GM12891 (cell line): Measurements from ENCODE around the gene XPO1. TPM values are rescaled to one million over a fixed set of nuclear protein-coding genes. Genes with fewer than 3 reads are reported as not detected.
"Not testable (repeated sequence)": the region's sequence is repeated elsewhere in the genome, so short reads cannot be mapped to it uniquely, and the experiment has no call there.

Experiments used
- DNase-seq: peaks from one replicate; pipeline ENCODE4 v3.0.0; 2011; ENCODE audit warnings: low spot score; ENCODE audit not compliant: insufficient read length
- FAIRE-seq: peaks from 2 replicates; lab custom pipeline; 2011; peaks lifted over from hg19 to GRCh38; lab: Jason Lieb, UNC
- PAX5 ChIP-seq: IDR thresholded peaks from 2 replicates; pipeline ENCODE4 v1.6.1; 2011; ENCODE audit warnings: low read length, moderate library complexity, mild to moderate bottlenecking; ENCODE audit not compliant: insufficient read depth, severe bottlenecking
- POLR2A ChIP-seq: IDR thresholded peaks from 2 replicates; pipeline ENCODE4 v1.6.1; 2011; ENCODE audit warnings: low read depth, low read length, control low read depth
- POLR2AphosphoS5 ChIP-seq: IDR thresholded peaks from 2 replicates; pipeline ENCODE4 v1.6.1; 2011; ENCODE audit warnings: low read depth, low read length, control low read depth
- POU2F2 ChIP-seq: IDR thresholded peaks from 2 replicates; pipeline ENCODE4 v1.6.1; 2011; ENCODE audit warnings: low read depth, mild to moderate bottlenecking, control low read depth, low read length, moderate library complexity
- SPI1 ChIP-seq: IDR thresholded peaks from 2 replicates; pipeline ENCODE4 v1.6.1; 2011; ENCODE audit warnings: low read depth, low read length, control low read depth
- TAF1 ChIP-seq: IDR thresholded peaks from 2 replicates; pipeline ENCODE4 v1.6.1; 2011; ENCODE audit warnings: low read depth, low read length, control low read depth
- polyA plus RNA-seq: library from polyadenylated mRNA; unstranded; fragments of >200 nt; gene quantifications from one replicate; pipeline ENCODE4 v1.2.1, GENCODE V29; 2012; ENCODE audit warnings: low read depth, missing spikeins, inconsistent platforms; ENCODE audit not compliant: missing spikeins

The XPO1 gene, protein sequence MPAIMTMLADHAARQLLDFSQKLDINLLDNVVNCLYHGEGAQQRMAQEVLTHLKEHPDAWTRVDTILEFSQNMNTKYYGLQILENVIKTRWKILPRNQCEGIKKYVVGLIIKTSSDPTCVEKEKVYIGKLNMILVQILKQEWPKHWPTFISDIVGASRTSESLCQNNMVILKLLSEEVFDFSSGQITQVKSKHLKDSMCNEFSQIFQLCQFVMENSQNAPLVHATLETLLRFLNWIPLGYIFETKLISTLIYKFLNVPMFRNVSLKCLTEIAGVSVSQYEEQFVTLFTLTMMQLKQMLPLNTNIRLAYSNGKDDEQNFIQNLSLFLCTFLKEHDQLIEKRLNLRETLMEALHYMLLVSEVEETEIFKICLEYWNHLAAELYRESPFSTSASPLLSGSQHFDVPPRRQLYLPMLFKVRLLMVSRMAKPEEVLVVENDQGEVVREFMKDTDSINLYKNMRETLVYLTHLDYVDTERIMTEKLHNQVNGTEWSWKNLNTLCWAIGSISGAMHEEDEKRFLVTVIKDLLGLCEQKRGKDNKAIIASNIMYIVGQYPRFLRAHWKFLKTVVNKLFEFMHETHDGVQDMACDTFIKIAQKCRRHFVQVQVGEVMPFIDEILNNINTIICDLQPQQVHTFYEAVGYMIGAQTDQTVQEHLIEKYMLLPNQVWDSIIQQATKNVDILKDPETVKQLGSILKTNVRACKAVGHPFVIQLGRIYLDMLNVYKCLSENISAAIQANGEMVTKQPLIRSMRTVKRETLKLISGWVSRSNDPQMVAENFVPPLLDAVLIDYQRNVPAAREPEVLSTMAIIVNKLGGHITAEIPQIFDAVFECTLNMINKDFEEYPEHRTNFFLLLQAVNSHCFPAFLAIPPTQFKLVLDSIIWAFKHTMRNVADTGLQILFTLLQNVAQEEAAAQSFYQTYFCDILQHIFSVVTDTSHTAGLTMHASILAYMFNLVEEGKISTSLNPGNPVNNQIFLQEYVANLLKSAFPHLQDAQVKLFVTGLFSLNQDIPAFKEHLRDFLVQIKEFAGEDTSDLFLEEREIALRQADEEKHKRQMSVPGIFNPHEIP (N-terminal part only)
- 96.7 TPM for polyA plus RNA-seq

DNA sequence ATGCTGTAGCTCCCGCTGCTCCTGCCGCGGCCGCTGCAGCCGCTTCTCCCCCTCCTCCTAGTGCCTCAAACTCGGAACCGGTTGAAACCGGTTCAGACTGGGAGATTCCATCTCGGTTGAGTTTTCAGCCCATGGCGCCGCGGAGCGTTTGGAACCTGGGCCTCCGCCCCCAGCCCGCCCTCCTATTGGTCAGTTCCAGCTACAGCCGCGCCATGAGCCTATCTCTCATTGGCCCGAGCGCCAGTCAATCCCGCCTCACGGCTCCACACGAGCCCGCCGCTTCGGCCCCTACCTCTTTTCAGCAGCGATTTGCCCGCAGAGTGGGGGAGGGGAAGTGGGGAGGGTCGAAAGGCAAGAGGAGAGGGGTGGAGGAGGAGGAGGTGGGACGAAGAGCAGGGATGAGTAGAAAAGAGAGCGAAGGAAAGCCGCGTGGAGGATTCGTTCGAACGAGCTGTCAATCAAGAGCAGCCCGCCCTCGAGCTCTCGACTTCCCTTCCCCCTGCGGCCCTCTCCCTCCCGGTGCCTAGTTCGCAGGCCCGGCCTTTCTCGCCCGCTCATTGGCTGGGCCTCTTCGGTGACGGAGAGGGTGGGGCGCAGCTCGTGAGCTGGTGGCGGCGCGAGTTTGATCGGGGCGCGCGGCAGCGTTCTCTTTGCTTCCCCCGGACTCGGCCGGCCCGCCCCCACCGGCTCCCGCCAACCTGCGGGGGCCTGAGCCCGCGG, at the start of gene XPO1:
XPO1 (minus strand) TSS at position 157 of the 720 bp plus-strand sequence. CDS start 4,459 bp downstream, outside the sequence.
- peak; percentile 39; the same call in 1 of the 2 replicates for TF ChIP-seq SPI1
- TF ChIP-seq TAF1, result peak; percentile 83
- TF ChIP-seq POU2F2, result peak; percentile 59
- TF ChIP-seq POLR2AphosphoS5, result peak; percentile 89
- no peak; the same call in 1 of the 2 replicates for TF ChIP-seq POLR2A
- DNase-seq (peak; percentile 92), FAIRE-seq (peak; percentile 94)

DNA sequence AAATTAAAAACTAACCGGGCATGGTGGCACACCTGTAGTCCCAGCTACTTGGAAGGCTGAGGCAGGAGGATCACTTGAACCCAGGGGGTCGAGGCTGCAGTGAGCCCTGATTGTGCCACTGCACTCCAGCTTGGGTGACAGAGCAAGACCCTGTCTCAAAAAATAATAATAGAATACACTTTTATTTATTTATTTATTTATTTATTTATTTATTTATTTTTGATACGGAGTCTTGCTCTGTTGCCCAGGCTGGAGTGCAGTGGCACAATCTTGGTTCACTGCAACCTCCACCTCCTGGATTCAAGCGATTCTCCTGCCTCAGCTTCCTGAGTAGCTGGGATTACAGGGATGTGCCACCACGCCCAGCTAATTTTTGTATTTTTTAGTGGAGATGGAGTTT, 48.8 kb upstream of the XPO1 start:
- not testable (repeated sequence) for FAIRE-seq, DNase-seq

DNA sequence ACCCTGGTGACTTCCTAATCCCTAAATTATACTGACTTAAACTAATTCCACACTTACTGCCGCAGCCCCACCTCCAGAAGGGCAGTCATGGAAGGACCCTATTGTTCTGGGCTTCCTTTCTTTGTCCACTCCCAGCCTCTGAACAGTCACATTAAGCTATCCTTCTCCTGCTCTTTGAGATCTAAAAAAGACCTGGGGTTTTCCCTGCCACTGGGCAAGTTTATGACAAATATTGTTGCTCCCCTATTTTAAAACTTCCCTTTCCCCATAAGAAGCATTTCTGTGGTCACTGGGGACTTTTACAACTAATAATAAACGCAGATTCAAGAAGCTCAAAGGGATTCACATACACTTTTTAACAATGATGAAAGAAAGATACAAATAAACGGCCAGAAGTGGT, 47.2 kb upstream of the XPO1 start:
- TF ChIP-seq TAF1 (no peak), POLR2AphosphoS5 (no peak), POU2F2 (no peak), POLR2A (no peak), PAX5 (no peak), SPI1 (no peak)
- DNase-seq (no peak), FAIRE-seq (no peak)

DNA sequence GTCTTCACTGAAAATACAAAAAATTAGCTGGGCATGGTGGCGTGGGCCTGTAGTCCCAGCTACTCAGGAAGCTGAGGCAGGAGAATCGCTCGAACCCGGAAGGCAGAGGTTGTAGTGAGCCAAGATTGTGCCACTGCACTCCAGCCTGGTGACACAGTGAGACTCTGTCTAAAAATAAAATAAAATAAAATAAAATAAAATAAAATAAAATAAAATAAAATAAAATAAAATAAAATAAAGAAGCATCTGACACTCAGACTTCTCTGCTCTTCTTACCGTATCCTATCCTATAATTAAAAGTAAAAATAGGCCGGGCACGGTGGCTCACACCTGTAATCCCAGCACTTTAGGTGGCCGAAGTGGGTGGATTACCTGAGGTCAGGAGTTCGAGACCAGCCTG, 46.2 kb upstream of the XPO1 start:
- DNase-seq, FAIRE-seq: not testable (repeated sequence)

DNA sequence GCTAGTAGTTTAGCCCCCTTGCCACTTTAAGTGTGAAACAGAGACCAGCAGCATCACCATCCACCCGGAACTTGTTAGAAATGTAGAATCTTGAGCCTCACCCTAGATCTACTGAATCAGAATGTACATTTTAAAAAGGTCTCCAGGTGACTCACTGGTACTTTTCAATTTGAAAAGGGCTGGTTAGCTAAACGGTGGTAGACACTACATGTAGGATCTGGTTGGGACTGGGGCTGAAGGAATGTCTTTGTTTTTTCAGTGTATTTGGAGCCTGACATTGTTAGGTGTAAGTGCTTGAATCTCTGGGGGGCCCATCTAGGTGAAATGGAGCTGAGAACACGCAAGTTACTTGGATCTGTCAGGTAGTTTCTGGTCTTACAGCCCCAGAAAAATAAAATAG, 44.0 kb upstream of the XPO1 start:
- no peak for TF ChIP-seq POU2F2
- DNase-seq (no peak), FAIRE-seq (no peak)

DNA sequence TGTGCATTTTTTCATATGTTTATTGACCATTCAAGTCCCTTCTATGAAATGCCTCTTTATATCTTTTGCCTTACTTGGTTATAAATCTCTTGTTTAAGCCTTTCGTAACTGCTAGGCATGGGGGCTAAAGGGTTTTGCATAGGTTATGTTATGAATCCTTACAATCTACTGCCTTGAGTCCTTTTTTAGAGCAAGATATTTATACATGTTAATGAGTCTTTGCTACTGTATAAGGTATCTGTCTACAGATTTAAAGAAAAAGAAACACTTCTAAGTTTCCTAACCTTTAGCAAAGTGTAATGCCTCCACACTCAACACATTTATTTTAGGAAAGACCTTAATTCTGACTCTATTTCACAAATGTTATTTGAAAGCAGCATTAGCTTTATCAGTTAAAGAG, 43.6 kb upstream of the XPO1 start:
- DNase-seq, result no peak
- no peak for FAIRE-seq
- TF ChIP-seq SPI1 (no peak), PAX5 (no peak), POU2F2 (no peak), POLR2A (no peak), TAF1 (no peak), POLR2AphosphoS5 (no peak)

DNA sequence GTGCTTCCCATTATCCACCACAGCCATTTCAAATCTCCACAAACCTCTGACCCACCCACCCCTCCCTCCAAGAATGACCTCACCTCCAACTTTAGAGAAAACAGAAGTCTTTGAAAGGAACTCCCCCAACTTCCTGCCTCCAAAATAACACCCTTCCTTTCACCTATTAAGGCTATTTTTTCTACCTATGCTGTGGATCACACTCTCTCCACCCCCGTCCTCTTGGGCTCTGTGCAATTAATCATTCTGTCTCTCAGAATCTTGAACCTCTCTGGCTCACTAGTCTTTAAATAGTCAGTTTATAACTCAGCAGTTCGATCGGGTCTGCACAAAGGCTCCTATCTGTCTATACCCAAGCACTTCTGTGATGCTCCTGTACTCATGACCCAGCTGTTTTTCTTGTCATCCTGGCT, 37.3 kb upstream of the XPO1 start:
- DNase-seq (no peak), FAIRE-seq (peak; percentile 40)
- TF ChIP-seq POU2F2, result no peak
- no peak for TF ChIP-seq POLR2A
- TF ChIP-seq PAX5, result no peak
- peak; percentile 46 for TF ChIP-seq SPI1

DNA sequence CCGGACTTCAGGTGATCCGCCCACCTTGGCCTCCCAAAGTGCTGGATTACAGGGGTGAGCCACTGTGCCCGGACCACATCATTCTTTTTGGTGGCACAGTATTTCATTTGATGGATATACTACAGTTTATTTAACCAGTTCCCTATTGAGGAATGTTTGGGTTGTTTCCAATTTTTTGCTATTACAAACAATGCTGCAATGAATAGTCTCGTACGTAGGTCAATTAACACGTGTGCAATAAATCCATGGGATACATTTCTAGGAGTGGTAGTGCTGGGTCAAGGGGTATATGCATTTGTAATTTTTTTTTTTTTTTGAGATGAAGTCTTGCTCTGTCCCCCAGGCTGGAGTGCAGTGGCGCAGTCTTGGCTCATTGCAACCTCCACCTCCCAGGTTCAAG, 28.4 kb upstream of the XPO1 start:
- DNase-seq (no peak), FAIRE-seq (no peak)
- TF ChIP-seq SPI1, result no peak
- no peak for TF ChIP-seq PAX5
- TF ChIP-seq POLR2A, result no peak
- TF ChIP-seq TAF1, result no peak
- TF ChIP-seq POU2F2, result no peak
- no peak for TF ChIP-seq POLR2AphosphoS5

DNA sequence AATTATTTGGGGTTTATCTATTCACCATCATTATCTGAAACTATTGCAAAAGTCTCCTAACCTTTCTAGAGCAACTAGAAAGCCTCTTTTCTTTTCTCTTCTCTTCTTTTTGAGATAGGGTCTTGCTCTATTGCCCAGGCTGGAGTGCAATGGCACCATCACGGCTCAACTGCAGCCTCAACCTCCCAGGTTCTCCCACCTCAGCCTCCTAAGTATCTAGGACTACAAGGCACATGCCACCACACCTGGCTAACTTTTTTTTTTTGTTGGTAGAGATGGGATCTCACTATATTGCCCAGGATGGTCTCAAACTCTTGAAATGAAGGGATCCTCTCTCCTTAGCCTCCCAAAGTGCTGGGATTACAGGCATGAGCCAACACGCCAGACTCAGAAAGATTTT, 24.5 kb upstream of the XPO1 start:
- TF ChIP-seq POLR2AphosphoS5 (no peak), PAX5 (no peak), SPI1 (no peak), POU2F2 (no peak), POLR2A (no peak), TAF1 (no peak)
- FAIRE-seq (no peak), DNase-seq (no peak)

DNA sequence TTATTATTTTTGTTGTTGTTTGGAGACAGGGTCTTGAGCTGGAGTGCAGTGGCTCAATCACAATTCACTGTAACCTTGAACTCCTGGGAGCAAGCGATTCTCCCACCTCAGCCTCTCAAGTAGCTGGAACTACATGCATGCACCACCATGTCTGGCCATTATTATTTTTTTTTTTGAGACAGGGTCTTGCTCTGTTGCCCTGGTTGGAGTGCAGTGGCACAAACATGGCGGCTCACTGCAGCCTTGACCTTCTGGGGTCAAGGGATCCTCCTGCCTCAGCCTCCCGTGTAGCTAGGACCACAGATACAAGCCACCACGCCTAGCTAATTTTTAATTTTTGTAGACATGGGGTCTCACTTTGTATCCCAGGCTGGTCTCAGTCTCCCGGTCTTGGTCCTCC, 20.0 kb upstream of the XPO1 start:
- no peak for TF ChIP-seq TAF1
- no peak for TF ChIP-seq POLR2A
- no peak for TF ChIP-seq POLR2AphosphoS5
- TF ChIP-seq POU2F2, result no peak
- no peak for TF ChIP-seq SPI1
- TF ChIP-seq PAX5, result no peak
- FAIRE-seq (no peak), DNase-seq (no peak)
